ENCODE results near the gene RASSF7. TPM values are rescaled to one million over a fixed set of nuclear protein-coding genes. Genes with fewer than 3 reads are reported as not detected.

Gene RASSF7
- total and polyA plus RNA-seq, 4 donors = 5.6 to 9.9 (median 8.5) TPM

DNA sequence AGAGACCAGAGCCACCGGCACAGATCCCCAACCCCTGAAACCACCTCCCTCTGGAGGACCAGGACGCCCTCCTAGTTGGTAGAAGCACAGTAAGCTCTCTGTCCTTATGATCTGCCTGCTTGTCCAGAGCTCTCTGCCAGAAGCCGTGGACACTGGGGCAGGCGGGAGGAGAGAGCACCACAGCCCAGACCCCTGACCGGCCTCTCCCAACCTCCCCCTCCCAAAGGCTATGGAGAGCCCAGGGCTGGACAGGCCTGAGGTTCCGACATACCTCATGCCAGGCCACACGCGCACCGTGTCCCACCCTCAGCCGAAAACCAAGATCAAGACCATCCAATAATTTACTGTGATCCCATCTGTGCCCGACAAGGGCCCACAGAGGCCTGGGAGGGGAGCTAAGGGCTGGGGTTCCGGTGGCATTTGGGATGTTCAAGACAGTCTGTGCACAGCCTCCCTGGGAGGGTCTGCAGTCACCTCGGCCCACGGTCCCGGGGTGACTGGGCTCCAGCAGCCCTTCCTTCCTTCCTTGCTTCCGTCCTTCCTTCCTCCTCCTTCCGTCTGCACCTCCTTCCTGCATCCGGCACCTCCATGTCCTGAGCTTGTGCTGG, 28.7 kb upstream of the RASSF7 start:
- 87 to 91% methylated on average over 18 of the region's 18 CpGs for WGBS, 2 donors
- Histone ChIP-seq H3K27ac (ENCODE audit: low read depth in 1 of 2, low read length in 2 of 2) (no peak overlapping the region), H3K4me1 (ENCODE audit: control insufficient read depth in 1 of 2, insufficient read depth in 2 of 2, low read length in 2 of 2) (no peaks in the 10 kb centered on the region), H3K9me3 (ENCODE audit: control insufficient read depth, low read length) (no peaks in the 10 kb centered on the region), H3K27me3 (ENCODE audit: control insufficient read depth in 1 of 2, insufficient read depth in 2 of 2, low read length in 1 of 2) (no peaks in the 10 kb centered on the region), H3K36me3 (ENCODE audit: control insufficient read depth in 1 of 2, insufficient read depth in 2 of 2, low read length in 1 of 2) (no peaks in the 10 kb centered on the region), H3K4me3 (ENCODE audit: low read length in 2 of 2) (no peak overlapping the region)
- DNase-seq = peak in 1 of 2 donors; percentile 63
- no peak for ATAC-seq (ENCODE audit: low FRiP score)
- intact Hi-C loops (cut with DNase I) = no loop called here

DNA sequence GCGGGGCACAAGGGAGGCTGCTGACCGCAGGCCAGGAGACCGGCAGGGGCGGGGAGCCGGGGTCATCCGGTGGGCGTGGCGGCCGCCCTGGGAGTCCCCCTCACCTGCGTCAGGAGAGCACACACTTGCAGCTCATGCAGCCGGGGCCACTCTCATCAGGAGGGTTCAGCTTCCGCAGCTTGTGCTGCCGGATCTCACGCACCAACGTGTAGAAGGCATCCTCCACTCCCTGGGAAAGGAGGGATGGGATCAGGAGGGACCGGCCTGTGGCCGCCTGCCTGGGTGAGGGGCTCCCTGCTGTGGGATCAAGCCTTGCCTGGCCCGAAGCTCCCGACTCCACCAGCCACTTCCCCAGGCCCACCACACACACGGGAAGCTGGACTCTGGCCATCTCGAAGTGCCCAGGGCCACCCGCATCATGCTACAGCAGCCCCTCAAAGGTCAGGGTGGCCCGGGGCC, 28.2 kb upstream of the RASSF7 start:
- H3K4me1 ChIP-seq (ENCODE audit: control insufficient read depth in 1 of 2, insufficient read depth in 2 of 2, low read length in 2 of 2) = no peaks in the 10 kb centered on the region
- no peaks in the 10 kb centered on the region for H3K9me3 ChIP-seq (ENCODE audit: control insufficient read depth, low read length)
- WGBS, 2 donors = 90 to 91% methylated on average over 23 of the region's 23 CpGs
- no peaks in the 10 kb centered on the region for H3K36me3 ChIP-seq (ENCODE audit: control insufficient read depth in 1 of 2, insufficient read depth in 2 of 2, low read length in 1 of 2)
- H3K27me3 ChIP-seq (ENCODE audit: control insufficient read depth in 1 of 2, insufficient read depth in 2 of 2, low read length in 1 of 2) = no peaks in the 10 kb centered on the region
- DNase-seq (peak in 1 of 2 donors; percentile 76), ATAC-seq (ENCODE audit: low FRiP score) (no peak)
- H3K4me3 ChIP-seq (ENCODE audit: low read length in 2 of 2) = no peak overlapping the region
- H3K27ac ChIP-seq (ENCODE audit: low read depth in 1 of 2, low read length in 2 of 2) = no peak overlapping the region
- intact Hi-C loops (cut with DNase I) = no loop called here

DNA sequence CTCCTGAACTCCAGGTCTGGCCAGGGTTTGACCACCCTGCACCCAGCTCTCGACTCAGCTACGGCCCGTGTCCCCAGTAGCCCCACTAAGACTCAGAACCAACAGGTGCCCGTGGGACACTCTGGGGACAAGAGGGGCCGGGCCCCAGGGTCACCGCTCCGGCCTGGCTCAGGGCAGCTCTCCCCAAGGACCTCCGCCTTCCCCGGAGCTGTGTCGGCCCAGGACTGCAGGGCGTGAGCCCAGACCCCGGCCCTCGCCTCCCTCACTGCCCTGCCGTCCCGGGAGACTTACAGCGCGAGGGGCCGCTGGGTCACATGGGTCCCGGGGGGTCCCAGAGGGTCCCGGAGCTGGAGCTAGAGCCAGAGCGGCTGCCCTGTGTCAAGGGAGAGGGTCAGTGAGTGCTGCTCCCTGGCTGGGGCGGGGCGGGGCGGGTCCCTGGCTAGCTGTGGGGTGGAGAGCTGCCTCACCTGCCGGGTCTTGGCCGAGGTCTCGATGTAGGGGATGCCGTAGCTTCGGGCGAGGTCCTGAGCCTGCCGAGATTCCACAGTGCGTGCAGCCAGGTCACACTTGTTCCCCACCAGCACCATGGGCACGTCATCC, 27.7 kb upstream of the RASSF7 start:
- peak; percentile 49 to 71 for DNase-seq

DNA sequence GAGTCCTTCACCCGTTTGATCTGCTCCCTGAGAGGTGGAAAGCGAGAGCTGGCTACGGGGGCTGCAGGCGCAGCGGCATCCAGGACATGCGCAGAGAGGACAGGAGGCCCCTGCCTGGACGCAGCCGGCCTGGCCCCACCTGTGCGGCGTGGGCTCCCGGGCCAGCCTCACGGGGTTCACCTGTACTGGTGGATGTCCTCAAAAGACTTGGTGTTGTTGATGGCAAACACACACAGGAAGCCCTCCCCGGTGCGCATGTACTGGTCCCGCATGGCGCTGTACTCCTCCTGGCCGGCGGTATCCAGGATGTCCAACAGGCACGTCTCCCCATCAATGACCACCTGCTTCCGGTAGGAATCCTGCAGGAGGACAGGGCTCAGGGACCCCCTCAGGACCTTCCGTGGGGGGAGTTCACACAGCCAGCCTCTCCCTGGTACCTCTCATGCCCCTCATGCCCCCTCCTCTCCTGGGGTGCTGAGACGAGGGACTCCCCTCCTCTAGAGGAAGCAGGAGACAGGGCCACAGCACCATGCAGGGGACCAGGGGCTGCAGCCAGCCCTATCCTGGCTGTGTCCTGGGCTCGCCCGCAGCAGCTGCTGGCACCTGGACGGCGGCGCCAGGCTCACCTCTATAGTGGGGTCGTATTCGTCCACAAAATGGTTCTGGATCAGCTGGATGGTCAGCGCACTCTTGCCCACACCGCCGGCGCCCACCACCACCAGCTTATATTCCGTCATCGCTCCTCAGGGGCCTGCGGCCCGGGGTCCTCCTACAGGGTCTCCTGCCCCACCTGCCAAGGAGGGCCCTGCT, 27.0 kb upstream of the RASSF7 start:
- WGBS, 2 donors = 94 to 98% methylated on average over 37 of the region's 37 CpGs
- no peak overlapping the region for H3K27ac ChIP-seq (ENCODE audit: low read depth in 1 of 2, low read length in 2 of 2)
- H3K4me1 ChIP-seq (ENCODE audit: control insufficient read depth in 1 of 2, insufficient read depth in 2 of 2, low read length in 2 of 2) = no peaks in the 10 kb centered on the region
- ATAC-seq (ENCODE audit: low FRiP score) (no peak), DNase-seq (peak in 1 of 2 donors; percentile 77)
- no peaks in the 10 kb centered on the region for H3K27me3 ChIP-seq (ENCODE audit: control insufficient read depth in 1 of 2, insufficient read depth in 2 of 2, low read length in 1 of 2)
- H3K4me3 ChIP-seq (ENCODE audit: low read length in 2 of 2) = no peak overlapping the region
- no peaks in the 10 kb centered on the region for H3K9me3 ChIP-seq (ENCODE audit: control insufficient read depth, low read length)
- no peaks in the 10 kb centered on the region for H3K36me3 ChIP-seq (ENCODE audit: control insufficient read depth in 1 of 2, insufficient read depth in 2 of 2, low read length in 1 of 2)
- intact Hi-C loops (cut with DNase I) = no loop called here

More for the DNA sequence above, 27.7 kb upstream of the RASSF7 start:
- WGBS, 2 donors = 93 to 95% methylated on average over 33 of the region's 33 CpGs
- H3K4me3 ChIP-seq (ENCODE audit: low read length in 2 of 2) = no peak overlapping the region
- H3K4me1 ChIP-seq (ENCODE audit: control insufficient read depth in 1 of 2, insufficient read depth in 2 of 2, low read length in 2 of 2) = no peaks in the 10 kb centered on the region
- no peaks in the 10 kb centered on the region for H3K36me3 ChIP-seq (ENCODE audit: control insufficient read depth in 1 of 2, insufficient read depth in 2 of 2, low read length in 1 of 2)
- H3K27me3 ChIP-seq (ENCODE audit: control insufficient read depth in 1 of 2, insufficient read depth in 2 of 2, low read length in 1 of 2) = no peaks in the 10 kb centered on the region
- intact Hi-C loops (cut with DNase I) = no loop called here
- ATAC-seq (ENCODE audit: low FRiP score) = no peak
- no peak overlapping the region for H3K27ac ChIP-seq (ENCODE audit: low read depth in 1 of 2, low read length in 2 of 2)
- no peaks in the 10 kb centered on the region for H3K9me3 ChIP-seq (ENCODE audit: control insufficient read depth, low read length)

DNA sequence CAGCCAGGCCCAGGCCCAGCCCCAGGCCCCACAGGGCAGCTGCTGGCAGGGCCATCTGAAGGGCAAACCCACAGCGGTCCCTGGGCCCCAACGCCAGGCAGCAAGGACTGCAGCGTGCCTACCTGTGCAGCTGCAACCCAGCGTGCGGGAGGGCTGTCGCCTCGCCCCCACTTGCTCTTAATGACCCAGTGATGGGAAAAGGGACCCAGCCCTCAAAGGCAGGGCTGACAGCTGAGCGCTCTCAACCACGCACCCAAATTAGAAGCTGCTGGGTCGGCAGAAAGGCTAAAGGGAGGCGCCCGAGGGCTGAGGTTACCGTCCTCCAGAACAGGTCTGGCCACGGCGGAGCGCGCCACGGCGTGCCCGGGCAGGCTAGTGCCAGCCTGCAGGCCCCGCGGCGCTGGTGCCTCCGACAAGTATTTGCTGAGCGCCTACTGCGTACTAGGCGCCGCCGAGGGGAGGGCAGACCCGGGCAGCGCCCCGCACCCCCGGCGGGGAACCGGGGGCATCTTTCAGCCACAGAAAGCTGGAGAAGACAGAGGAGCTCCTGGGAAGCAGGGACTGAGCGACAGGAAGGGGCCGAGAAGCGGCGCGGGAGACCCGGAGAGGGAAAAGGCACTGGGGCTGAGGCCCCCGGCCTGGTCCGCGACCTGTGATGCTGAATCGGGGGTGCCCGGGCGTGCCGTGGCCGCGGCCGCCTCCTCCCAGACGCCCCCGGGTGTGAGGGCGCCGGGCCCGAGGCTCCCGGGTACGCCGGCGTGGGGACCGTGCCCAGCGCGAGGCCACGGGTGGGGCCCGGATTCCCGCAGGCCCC, 26.2 kb upstream of the RASSF7 start:
- H3K27me3 ChIP-seq (ENCODE audit: control insufficient read depth in 1 of 2, insufficient read depth in 2 of 2, low read length in 1 of 2) = no peaks in the 10 kb centered on the region
- DNase-seq (peak; percentile 57 to 80), ATAC-seq (ENCODE audit: low FRiP score) (no peak)
- no peaks in the 10 kb centered on the region for H3K36me3 ChIP-seq (ENCODE audit: control insufficient read depth in 1 of 2, insufficient read depth in 2 of 2, low read length in 1 of 2)
- peak overlapping the region; percentile 73 to 87 for H3K4me3 ChIP-seq (ENCODE audit: low read length in 2 of 2)
- no peaks in the 10 kb centered on the region for H3K9me3 ChIP-seq (ENCODE audit: control insufficient read depth, low read length)
- no peak overlapping the region for H3K27ac ChIP-seq (ENCODE audit: low read depth in 1 of 2, low read length in 2 of 2)
- 8% methylated on average over 52 to 66 of the region's 66 CpGs for WGBS, 2 donors
- no peaks in the 10 kb centered on the region for H3K4me1 ChIP-seq (ENCODE audit: control insufficient read depth in 1 of 2, insufficient read depth in 2 of 2, low read length in 2 of 2)
- intact Hi-C loops (cut with DNase I) = no loop called here

DNA sequence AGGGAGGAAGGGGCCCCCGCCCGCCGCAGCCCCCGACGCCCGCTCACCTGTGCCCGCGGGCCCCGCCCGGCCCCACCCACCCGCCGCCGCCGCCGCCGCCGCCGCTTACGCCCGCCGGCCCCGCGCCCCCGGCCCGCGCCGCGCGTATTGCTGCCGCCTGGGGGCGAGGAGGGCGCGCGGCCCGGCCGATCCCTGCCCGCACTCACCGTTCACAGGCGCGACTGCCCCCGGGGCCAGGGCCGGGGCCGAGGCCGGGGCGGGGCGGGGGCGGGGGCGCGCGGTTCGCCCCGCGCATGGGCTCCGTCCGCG, 25.6 kb upstream of the RASSF7 start:
- no peaks in the 10 kb centered on the region for H3K9me3 ChIP-seq (ENCODE audit: control insufficient read depth, low read length)
- H3K27me3 ChIP-seq (ENCODE audit: control insufficient read depth in 1 of 2, insufficient read depth in 2 of 2, low read length in 1 of 2) = no peaks in the 10 kb centered on the region
- H3K4me3 ChIP-seq (ENCODE audit: low read length in 2 of 2) = peak overlapping the region; percentile 73 to 87
- H3K36me3 ChIP-seq (ENCODE audit: control insufficient read depth in 1 of 2, insufficient read depth in 2 of 2, low read length in 1 of 2) = no peaks in the 10 kb centered on the region
- no peaks in the 10 kb centered on the region for H3K4me1 ChIP-seq (ENCODE audit: control insufficient read depth in 1 of 2, insufficient read depth in 2 of 2, low read length in 2 of 2)
- 0 to 1% methylated on average over 9 to 56 of the region's 56 CpGs for WGBS, 2 donors
- no peak for DNase-seq
- intact Hi-C loops (cut with DNase I) = no loop called here
- H3K27ac ChIP-seq (ENCODE audit: low read depth in 1 of 2, low read length in 2 of 2) = no peak overlapping the region
- no peak for ATAC-seq (ENCODE audit: low FRiP score)

DNA sequence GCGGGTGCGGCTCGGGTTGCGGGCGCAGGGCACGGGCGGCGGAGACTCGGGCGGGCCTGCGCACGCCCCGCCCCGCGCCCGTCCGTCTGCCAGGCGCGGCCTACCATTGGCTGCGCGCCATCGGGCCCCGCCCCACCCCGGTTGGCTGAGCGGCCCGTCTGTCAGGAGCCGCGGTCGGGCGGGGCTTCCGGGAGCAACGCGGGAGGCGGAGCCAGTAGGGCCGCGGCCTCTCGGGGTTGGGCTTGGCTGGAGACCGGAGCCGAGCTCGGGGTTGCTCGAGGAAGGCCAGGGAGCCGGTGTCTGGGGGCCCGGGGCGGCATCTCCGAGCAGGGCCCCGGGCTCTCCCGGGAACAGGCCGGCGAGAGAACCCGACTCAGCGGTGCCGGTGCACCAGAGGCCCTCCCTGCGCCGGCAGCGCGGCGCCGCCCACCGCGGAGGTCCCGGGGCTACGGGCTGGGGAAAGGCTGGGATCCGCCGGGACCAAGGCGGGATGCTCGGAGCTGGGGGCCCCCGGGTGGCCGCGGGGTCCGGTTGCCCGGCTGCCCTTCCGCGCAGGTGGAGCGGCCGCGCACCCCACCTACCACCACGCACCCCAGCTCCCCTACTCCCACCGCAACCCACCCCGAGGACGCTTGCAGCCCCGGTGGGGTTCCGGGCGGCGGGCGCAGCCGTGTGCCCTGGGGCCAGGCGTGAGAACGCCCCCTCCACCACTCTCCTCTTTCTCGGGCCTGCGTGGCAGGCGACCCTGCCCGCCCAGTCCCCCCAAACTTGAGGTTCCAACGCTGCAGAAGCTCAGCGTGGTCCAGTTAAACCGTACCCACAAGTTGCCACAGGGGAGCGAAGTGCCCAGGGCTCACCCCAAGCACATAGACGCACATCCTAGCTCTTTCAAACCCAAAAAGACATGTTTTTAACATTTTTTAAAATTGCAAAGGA, 25.0 kb upstream of the RASSF7 start, which contains the start of gene HRAS:
HRAS (minus strand) TSS at position 58 of the 936 bp plus-strand sequence.
- H3K27me3 ChIP-seq (ENCODE audit: control insufficient read depth in 1 of 2, insufficient read depth in 2 of 2, low read length in 1 of 2) = no peaks in the 10 kb centered on the region
- DNase-seq (peak; percentile 96 to 97), ATAC-seq (ENCODE audit: low FRiP score) (peak; percentile 93)
- H3K36me3 ChIP-seq (ENCODE audit: control insufficient read depth in 1 of 2, insufficient read depth in 2 of 2, low read length in 1 of 2) = no peaks in the 10 kb centered on the region
- no peaks in the 10 kb centered on the region for H3K9me3 ChIP-seq (ENCODE audit: control insufficient read depth, low read length)
- H3K4me1 ChIP-seq (ENCODE audit: control insufficient read depth in 1 of 2, insufficient read depth in 2 of 2, low read length in 2 of 2) = no peaks in the 10 kb centered on the region
- 2 to 4% methylated on average over 71 to 97 of the region's 97 CpGs for WGBS, 2 donors
- no peak within 1 kb of the TSS for H3K27ac ChIP-seq (ENCODE audit: low read depth in 1 of 2, low read length in 2 of 2)
- H3K4me3 ChIP-seq (ENCODE audit: low read length in 2 of 2) = peak within 1 kb of the TSS; percentile 73 to 87
- intact Hi-C loops (cut with DNase I) = no loop called here
